Measurements from ENCODE around the gene UNC93A. TPM values are rescaled to one million over a fixed set of nuclear protein-coding genes. Genes with fewer than 3 reads are reported as not detected.

Gene UNC93A
- total and polyA plus RNA-seq, 9 of the 15 experiments (the other 6 are each of a cell fraction or from before 2014, with no cell fraction given) = not detected

- no peak for TF ChIP-seq BRCA1 (IDR thresholded peaks at IDR 0.05)
- no peak for TF ChIP-seq BRCA1 (CRISPR knock-in tag; IDR thresholded peaks at IDR 0.05)
- no peak for TF ChIP-seq MCM7 (IDR thresholded peaks at IDR 0.05)
- no peak for TF ChIP-seq SMC3 (conservative IDR thresholded peaks at IDR 0.05; ENCODE audit: insufficient read depth, low read depth, low read length)
- TF ChIP-seq SRF (CRISPR knock-in tag; IDR thresholded peaks at IDR 0.05) = no peak
- TF ChIP-seq SMARCE1 (IDR thresholded peaks at IDR 0.05) = no peak
These were observed 50.8 kb downstream of the UNC93A start (continued) for GRCh38 chr6:167341665-167342655.

GRCh38 chr6:167342879-167343610 is 51.9 kb downstream of the UNC93A start:
- Histone ChIP-seq H3K36me3 (ENCODE audit: control insufficient read depth, insufficient read depth, low read length) (no peaks in the 10 kb centered on the region), H3K9me3 (replicated peaks; ENCODE audit: control insufficient read depth, insufficient read depth, low read depth, low read length) (peaks cover 1% of the 10 kb centered on the region; the same call in 1 of the 2 replicates), H3K4me3 (no peak overlapping the region), H3K27me3 (ENCODE audit: control insufficient read depth in 2 of 2, insufficient read depth in 2 of 2, low read length in 2 of 2) (peaks cover 6 to 25% of the 10 kb centered on the region in 2 experiments; a peak in 4 of 5 replicates), H3K4me2 (ENCODE audit: insufficient read depth, low read length) (no peak overlapping the region), H2AFZ (ENCODE audit: low read depth, low read length) (no peak overlapping the region), H4K20me1 (replicated peaks; ENCODE audit: control insufficient read depth, insufficient read depth, low read length) (no peaks in the 10 kb centered on the region), H3K9ac (ENCODE audit: insufficient read depth in 1 of 2, low read depth in 2 of 2, low read length in 2 of 2) (no peak overlapping the region), H3K9me1 (ENCODE audit: control insufficient read depth, insufficient read depth, low read length) (no peaks in the 10 kb centered on the region), H3K4me1 (replicated peaks in 1 of 2; ENCODE audit: control insufficient read depth in 2 of 2, insufficient read depth in 2 of 2, low read length in 2 of 2) (no peaks in the 10 kb centered on the region), H3K79me2 (ENCODE audit: control insufficient read depth, insufficient read depth, low read length) (no peaks in the 10 kb centered on the region), H3K27ac (ENCODE audit: extremely low read depth, low read depth, low read length) (no peak overlapping the region)
- 3% methylated on average over 14 of the region's 14 CpGs for WGBS (ENCODE audit: insufficient coverage, low coverage, missing lambda C conversion rate)
- POLR2A ChIA-PET = interaction anchor here (0.6 kb wide), 1 partner anchor 920 kb away, joined by 3 read pairs; no protein-coding TSS in a partner anchor
- no peak for ATAC-seq
- CTCF ChIA-PET (ENCODE audit: low intra/inter-chr PET ratio) = no interaction called here
- intact Hi-C loops (cut with micrococcal nuclease) = no loop called here
- TF ChIP-seq ZBTB43 (CRISPR knock-in tag; IDR thresholded peaks at IDR 0.05) (no peak), POLR2AphosphoS5 (IDR thresholded peaks at IDR 0.05; ENCODE audit: control insufficient read depth, insufficient read depth, low read depth, low read length) (no peak), ZC3H4 (CRISPR knock-in tag; IDR thresholded peaks at IDR 0.05; ENCODE audit: borderline replicate concordance) (no peak), HNRNPUL1 (IDR thresholded peaks at IDR 0.05; ENCODE audit: low read length) (no peak), NR1H2 (CRISPR knock-in tag; IDR thresholded peaks at IDR 0.05) (no peak), RB1 (IDR thresholded peaks at IDR 0.05; ENCODE audit: low read depth) (no peak), DPF2 (IDR thresholded peaks at IDR 0.05) (no peak)
- BruUV-seq (replicated peaks) = no TSS peak
- FAIRE-seq = no peak
- DNase-seq (ENCODE audit: extremely low read depth in 1 of 4, low spot score in 3 of 4) = no peak
- in situ Hi-C loops (cut with MboI) = loop anchor here (25.0 kb wide), 1 partner anchor 1456 kb away; no protein-coding TSS in a partner anchor
